SIG-M5 (cell line): ENCODE results near the gene TTC27.
"Not testable (repeated sequence)": the region's sequence is repeated elsewhere in the genome, so short reads cannot be mapped to it uniquely, and the experiment has no call there.

Source experiments
- DNase-seq: peaks from one replicate; lab custom pipeline; 2025; lab: John Stamatoyannopoulos, UW

The TTC27 gene

GRCh38 chr2:32719933-32720716 lies 92.3 kb downstream of the TTC27 start:
- no peak for DNase-seq

DNA sequence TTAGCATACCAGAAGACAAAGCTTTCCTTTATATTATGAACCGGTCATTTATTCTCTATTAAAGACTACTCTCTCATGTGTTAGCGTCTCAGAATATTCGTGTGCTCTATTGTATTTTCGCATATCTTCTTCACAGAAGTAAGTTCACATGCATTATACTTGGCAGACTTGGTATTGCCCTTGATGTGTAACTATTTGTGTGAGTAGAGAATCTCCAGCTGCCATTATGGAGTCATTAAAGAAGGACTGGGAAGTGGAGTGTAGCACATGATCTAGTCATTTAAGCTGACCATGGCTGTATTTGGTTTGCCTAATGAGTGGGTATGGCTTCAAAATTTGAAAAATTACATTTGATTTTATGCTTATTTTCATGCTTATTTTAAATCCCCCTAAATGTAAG lies 92.9 kb downstream of the TTC27 start:
- DNase-seq: no peak

GRCh38 chr2:32721376-32721775 lies 93.5 kb downstream of the TTC27 start:
- no peak for DNase-seq

DNA sequence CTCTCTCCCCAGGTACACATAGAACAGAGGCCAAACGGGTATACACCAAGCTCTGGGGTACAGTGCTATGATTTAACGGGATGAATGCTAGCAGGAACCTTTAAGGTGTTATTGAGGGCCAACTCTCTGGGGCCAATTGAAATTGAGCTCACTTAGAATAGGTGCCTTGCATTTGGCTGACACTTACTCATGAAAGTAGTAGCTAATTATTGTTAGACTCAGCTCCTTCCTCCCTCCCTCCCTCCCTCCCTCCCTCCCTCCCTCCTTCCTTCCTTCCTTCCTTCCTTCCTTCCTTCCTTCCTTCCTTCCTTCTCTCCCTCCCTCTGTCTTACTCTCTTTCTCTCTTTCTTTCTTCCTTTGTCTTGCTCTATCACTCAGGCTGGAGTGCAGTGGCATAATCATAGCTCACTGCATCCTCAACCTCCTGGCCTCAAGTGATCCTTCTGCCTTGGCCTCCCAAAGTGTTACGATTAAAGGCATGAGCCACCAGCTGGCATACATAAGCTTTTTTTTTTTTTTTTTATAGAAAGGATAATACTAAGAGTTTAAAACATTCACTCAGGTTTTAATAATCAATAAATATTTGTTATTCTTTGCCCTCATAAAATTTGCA lies 95.7 kb downstream of the TTC27 start:
- DNase-seq: no peak

GRCh38 chr2:32726678-32727077 lies 98.8 kb downstream of the TTC27 start:
- DNase-seq: not testable (repeated sequence)

GRCh38 chr2:32727157-32727556 lies 99.3 kb downstream of the TTC27 start:
- no peak for DNase-seq

- not testable (repeated sequence) for DNase-seq
These were observed 103.1 kb downstream of the TTC27 start for GRCh38 chr2:32730958-32731357.

GRCh38 chr2:32732120-32732519 lies 104.3 kb downstream of the TTC27 start:
- DNase-seq: no peak

- no peak for DNase-seq
These were observed 105.1 kb downstream of the TTC27 start for GRCh38 chr2:32732912-32733472.

DNA sequence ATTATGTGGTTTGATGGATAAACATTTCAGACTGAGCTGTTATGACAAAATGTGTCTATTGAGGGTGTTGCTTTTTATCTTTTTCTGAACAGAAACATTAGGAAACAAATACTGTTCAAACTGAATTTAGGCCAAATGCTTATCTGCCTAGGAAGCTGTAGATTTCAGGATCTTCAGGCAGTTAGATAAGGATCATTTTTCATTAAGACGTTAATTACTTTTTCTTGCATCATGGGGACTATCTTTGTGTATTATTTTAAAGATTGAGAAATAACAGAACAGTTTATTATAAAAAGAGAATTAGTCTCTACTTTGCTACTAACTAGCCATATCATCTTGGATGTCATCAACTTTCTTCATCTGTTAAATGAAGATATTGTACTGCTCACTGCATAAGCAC lies 107.5 kb downstream of the TTC27 start:
- DNase-seq: no peak

DNA sequence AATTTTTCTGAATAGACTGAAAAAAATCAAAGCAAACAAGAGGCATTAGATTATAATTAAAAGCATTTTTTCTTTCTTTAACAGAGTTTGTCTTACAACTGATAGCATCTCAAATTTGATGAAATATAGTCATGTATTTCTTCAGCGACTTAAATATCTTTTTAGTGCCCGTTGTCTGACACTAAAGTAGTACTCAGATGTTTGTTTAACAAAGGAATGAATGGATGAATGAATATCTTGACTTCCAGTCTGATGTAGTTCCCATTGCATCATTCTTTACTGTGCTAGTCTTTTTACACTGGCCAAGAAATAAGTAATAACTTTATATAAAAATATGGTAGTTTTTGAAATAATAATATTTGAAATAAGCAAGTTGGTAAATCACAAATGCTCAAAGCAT lies 111.1 kb downstream of the TTC27 start:
- no peak for DNase-seq

GRCh38 chr2:32739664-32740063 lies 111.8 kb downstream of the TTC27 start:
- DNase-seq: no peak

DNA sequence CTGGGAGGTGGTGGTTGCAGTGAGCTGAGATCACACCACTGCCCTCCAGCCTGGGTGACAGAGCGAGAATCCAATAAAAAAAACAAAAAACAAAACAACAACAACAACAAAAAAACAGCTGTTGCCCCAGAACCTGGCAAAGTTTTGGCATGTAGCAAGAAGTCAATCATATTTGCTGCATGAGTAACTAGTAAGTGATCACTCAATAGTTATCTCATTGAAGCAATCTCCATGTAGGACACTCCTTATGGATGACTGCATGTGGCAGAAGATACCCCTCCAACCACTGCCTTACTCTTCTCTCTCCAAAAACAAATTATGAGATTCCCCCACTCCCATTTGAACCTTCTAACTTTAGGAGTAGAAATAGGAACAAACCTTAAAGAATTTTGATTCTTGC lies 113.7 kb downstream of the TTC27 start:
- no peak for DNase-seq

GRCh38 chr2:32742376-32742775 lies 114.5 kb downstream of the TTC27 start:
- no peak for DNase-seq

DNA sequence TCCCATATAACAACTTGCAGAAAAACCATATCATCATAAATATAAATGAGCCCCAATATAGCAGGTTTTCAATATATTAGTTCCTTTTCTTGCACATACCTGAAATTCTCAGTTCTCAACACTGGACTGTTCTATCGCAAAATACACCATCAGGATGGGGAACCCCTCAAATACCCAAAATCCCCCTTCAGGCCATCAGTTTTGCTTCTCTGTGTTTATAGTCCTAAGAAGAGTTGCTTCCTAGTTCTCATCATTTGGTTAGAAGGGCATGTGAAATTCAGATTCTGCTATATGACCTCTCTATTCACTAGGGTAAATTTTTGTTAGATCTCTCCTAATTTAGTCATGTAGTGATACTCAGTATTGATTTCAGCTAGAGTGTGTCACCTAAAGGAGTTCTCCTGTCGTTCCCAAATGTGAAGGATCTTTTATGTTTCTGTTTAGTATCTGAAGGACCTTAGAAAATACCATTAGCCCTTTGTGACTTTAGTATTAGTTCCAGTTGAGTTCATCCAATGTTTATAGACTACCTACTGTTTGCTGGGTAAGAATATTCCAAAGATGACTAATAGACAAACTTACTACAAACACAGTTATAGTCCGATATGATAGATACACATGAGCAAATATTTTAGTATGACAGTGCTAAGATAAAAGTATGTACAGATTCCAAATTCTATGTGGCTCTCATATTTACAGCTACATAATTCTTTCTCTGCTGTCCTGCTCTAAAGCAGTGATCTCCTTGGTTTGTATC lies 115.8 kb downstream of the TTC27 start:
- DNase-seq: no peak

- DNase-seq: no peak
These were observed 117.3 kb downstream of the TTC27 start for GRCh38 chr2:32745191-32745590.

- no peak for DNase-seq
These were observed 117.8 kb downstream of the TTC27 start for GRCh38 chr2:32745675-32746074.

DNA sequence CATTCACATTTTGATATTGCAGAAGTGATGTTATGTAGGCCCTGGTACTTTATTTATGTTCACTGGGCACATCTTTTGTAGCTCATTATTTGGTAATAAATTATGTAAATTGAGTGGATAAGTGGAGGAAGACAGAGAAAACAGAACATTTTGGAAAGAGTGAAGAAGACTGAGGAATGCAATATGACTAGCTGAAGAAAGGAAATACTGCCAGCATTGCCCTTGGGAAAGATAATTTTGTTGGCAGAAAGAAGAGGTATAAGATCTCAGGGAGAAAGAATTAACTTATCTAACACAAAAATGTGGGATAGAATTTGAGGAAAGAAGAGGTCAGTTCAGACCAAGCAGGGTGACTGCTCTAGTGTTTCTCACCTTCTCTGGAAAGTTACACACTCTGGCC lies 118.8 kb downstream of the TTC27 start:
- DNase-seq: no peak

DNA sequence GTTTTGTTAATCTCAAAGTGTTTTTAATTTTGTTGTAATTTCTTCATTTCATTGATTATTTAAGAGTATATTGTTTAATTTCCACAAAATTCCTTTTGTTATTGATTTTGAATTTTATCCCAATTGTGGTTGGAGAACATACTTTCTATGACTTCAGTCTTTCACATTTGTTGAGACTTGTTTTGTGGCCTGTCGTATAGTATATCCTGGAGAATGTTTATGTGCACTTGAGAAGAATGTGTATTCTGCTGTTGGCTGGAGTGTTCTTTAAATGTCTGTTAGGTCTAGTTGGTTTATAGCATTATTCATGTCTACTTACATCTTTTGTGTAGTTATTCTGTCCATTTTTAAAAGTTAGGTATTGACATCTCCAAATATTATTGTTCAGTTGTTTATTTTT lies 120.3 kb downstream of the TTC27 start:
- no peak for DNase-seq

DNA sequence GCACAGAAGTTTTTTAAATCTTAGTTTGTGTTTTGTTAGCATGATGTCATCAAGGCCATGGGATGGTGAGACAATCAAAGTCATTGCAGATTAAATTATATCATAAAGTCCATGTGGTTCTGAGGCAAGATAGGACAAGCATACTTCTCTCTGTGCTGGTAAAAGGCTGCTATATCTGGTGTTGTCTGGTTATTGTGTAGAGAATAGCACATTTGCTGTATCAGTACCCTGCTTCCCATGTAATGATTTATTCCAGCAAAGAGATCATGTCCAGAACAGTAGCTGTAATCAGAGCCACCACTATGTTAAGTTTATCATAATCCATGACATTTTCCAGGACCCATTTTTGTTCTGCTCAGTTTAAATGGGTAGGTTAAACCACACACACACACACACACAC lies 123.0 kb downstream of the TTC27 start:
- no peak for DNase-seq

DNA sequence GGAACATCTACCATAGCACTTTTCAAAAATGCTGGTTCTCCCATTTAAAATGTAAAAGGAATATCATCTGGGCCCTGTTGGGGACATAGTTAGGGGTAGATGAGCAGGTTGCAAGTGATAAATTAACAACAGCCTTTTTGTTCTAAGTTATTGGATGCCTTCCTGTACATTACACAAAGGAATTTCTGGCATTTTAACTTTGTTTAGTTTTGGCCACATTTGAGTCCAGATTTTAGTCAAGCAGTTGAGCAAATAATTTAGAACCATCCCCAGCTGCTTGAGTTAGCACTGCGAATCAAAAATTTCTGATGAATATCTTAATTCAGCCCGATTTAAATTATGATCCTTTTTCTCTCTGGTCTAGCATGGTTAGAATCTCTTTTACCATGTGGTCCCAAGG lies 124.4 kb downstream of the TTC27 start:
- DNase-seq: no peak

DNA sequence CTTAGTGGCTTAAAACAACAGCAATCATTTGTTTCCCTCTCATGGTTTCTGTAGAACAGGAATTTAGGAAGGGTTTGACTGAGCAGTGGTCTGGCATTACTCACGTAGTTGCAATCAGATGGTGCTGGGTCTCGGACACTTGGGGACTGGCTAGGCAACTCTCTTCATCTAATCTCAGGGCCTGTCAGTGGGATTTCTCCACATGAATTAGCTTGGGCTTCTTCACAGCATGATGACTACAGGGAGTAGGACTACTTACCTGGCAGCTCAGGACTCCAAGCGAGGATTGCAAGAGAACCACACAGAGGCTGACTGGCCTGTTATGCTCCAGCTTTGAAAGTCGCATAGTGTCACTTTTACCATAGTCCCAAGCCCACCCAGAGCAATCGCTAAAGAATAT lies 125.1 kb downstream of the TTC27 start:
- no peak for DNase-seq

- DNase-seq: not testable (repeated sequence)
These were observed 126.8 kb downstream of the TTC27 start for GRCh38 chr2:32754676-32755075.
